Gastroesophageal sphincter (tissue), 3 donors: ENCODE measurements around the gene SCAMP3.

ENCODE experiments used
- POLR2A ChIP-seq, 2 donors: fragments of 450-650 bp; IDR thresholded peaks; one replicate each; pipeline ENCODE4 v1.6.1; 2017; ENCODE audit warnings: antibody characterized with exemption in 2 of 2, mild to moderate bottlenecking in 2 of 2, moderate library complexity in 1 of 2
- POLR2AphosphoS5 ChIP-seq: sonication (generic); formaldehyde crosslinking; IDR thresholded peaks from one replicate; pipeline ENCODE4 v1.6.1; 2017; ENCODE audit warnings: antibody characterized with exemption
- TF ChIP-seq, protein P1 (sequence below), 4 experiments: fragments of 200-600 bp in 2 of 4; fragments of 450-650 bp in 2 of 4; sonication (generic) in 1 of 4; IDR thresholded peaks; one replicate each; pipeline ENCODE4 v1.5.1; 2017 to 2019; ENCODE audit warnings: antibody characterized with exemption in 4 of 4, mild to moderate bottlenecking in 2 of 4, moderate library complexity in 2 of 4

DNA sequence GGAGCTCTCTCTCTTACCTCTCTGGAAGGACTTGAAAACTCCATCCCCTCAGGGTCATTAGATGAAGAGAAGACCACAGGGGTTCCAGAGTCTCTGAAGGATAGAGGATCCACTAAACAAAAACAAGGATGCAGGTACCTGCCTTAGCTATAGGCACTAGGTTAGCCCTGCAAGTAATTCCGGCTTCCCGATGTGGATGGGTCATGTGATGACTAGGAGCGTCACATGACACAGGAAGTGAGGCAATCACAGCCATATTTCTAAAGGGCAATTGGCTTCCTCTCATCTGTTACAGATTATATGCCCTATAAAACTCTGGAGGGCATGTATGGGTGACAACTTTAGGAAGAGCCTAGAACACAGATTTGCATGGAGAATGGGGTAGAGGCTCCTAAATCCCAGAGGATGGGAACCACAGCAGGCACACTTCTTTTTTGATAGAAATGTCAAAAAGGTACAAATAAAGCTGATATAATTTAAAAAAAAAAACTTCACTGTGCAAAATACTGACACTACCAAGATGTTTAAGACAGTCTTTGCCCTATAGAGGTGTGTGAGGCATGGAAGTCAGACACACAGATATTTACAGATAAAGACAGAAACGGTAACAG lies 21.0 kb downstream of the SCAMP3 start:
- TF ChIP-seq, protein P1, sequence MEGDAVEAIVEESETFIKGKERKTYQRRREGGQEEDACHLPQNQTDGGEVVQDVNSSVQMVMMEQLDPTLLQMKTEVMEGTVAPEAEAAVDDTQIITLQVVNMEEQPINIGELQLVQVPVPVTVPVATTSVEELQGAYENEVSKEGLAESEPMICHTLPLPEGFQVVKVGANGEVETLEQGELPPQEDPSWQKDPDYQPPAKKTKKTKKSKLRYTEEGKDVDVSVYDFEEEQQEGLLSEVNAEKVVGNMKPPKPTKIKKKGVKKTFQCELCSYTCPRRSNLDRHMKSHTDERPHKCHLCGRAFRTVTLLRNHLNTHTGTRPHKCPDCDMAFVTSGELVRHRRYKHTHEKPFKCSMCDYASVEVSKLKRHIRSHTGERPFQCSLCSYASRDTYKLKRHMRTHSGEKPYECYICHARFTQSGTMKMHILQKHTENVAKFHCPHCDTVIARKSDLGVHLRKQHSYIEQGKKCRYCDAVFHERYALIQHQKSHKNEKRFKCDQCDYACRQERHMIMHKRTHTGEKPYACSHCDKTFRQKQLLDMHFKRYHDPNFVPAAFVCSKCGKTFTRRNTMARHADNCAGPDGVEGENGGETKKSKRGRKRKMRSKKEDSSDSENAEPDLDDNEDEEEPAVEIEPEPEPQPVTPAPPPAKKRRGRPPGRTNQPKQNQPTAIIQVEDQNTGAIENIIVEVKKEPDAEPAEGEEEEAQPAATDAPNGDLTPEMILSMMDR (IDR thresholded peaks at IDR 0.05), result no peak
- TF ChIP-seq POLR2AphosphoS5 (no peak), POLR2A (IDR thresholded peaks at IDR 0.05) (no peak)
